Activated CD4-positive, alpha-beta T cell treated with anti-CD3 and anti-CD28 coated beads for 1 hour (primary cell): ENCODE measurements around the gene TOMM70.

Source experiments
- DNase-seq: peaks from one replicate; pipeline ENCODE4 v3.0.0-alpha.2; 2020

The TOMM70 gene

GRCh38 chr3:100411091-100411982 lies 10.4 kb upstream of the TOMM70 start:
- no peak for DNase-seq

- no peak for DNase-seq
Measured at GRCh38 chr3:100407977-100408532, 7.2 kb upstream of the TOMM70 start.

- DNase-seq = no peak
Measured at GRCh38 chr3:100407164-100407563, 6.3 kb upstream of the TOMM70 start.

GRCh38 chr3:100404250-100404548 lies 3.3 kb upstream of the TOMM70 start:
- no peak for DNase-seq

GRCh38 chr3:100403362-100404249 lies 2.7 kb upstream of the TOMM70 start:
- DNase-seq = no peak

- no peak for DNase-seq
Measured at GRCh38 chr3:100402891-100403290, 2.0 kb upstream of the TOMM70 start.

GRCh38 chr3:100402256-100402655 lies 1.4 kb upstream of the TOMM70 start:
- no peak for DNase-seq

- peak; percentile 31 for DNase-seq
Measured at GRCh38 chr3:100401674-100402041, 769 bp upstream of the TOMM70 start.

GRCh38 chr3:100400419-100400779 lies 490 bp downstream of the TOMM70 start:
- DNase-seq = no peak

- no peak for DNase-seq
Measured at GRCh38 chr3:100399341-100400071, 1.4 kb downstream of the TOMM70 start.

- DNase-seq = no peak
Measured at GRCh38 chr3:100396967-100397366, 3.9 kb downstream of the TOMM70 start.

GRCh38 chr3:100395679-100396431 lies 5.0 kb downstream of the TOMM70 start:
- no peak for DNase-seq

GRCh38 chr3:100389025-100389424 lies 11.9 kb downstream of the TOMM70 start:
- no peak for DNase-seq

- DNase-seq = no peak
Measured at GRCh38 chr3:100386437-100387074, 14.3 kb downstream of the TOMM70 start.

GRCh38 chr3:100384733-100385525 lies 16.0 kb downstream of the TOMM70 start:
- DNase-seq = no peak

GRCh38 chr3:100376301-100376700 lies 24.6 kb downstream of the TOMM70 start:
- no peak for DNase-seq

- DNase-seq = no peak
Measured at GRCh38 chr3:100374521-100374920, 26.4 kb downstream of the TOMM70 start.

GRCh38 chr3:100370756-100371155 lies 30.1 kb downstream of the TOMM70 start:
- DNase-seq = no peak

- DNase-seq = no peak
Measured at GRCh38 chr3:100368441-100368840, 32.4 kb downstream of the TOMM70 start.

- no peak for DNase-seq
Measured at GRCh38 chr3:100366424-100366823, 34.5 kb downstream of the TOMM70 start.

GRCh38 chr3:100364421-100364820 lies 36.5 kb downstream of the TOMM70 start:
- no peak for DNase-seq
